IPS DF 6.9 (cell line): Measurements from ENCODE around the gene DTNB.
"Not testable (repeated sequence)": the region's sequence is repeated elsewhere in the genome, so short reads cannot be mapped to it uniquely, and the experiment has no call there.

ENCODE experiments used
- DNase-seq: peaks from one replicate; pipeline ENCODE4 v3.0.0-alpha.2; 2013; ENCODE audit warnings: low read depth, low spot score
- H3K27ac ChIP-seq: one replicate; pipeline ENCODE4 v1.5.1; 2013; ENCODE audit warnings: low read length, control low read depth
- H3K27me3 ChIP-seq: 2 replicates; pipeline ENCODE4 v1.6.1; 2013; ENCODE audit warnings: mild to moderate bottlenecking, low read length; ENCODE audit not compliant: control insufficient read depth, insufficient read depth
- H3K36me3 ChIP-seq: 2 replicates; pipeline ENCODE4 v1.6.1; 2013; ENCODE audit warnings: low read length; ENCODE audit not compliant: control insufficient read depth, insufficient read depth
- H3K4me1 ChIP-seq: 2 replicates; pipeline ENCODE4 v1.6.1; 2013; ENCODE audit warnings: low read length; ENCODE audit not compliant: control insufficient read depth, insufficient read depth
- H3K4me3 ChIP-seq: 2 replicates; pipeline ENCODE4 v1.5.1; 2013; ENCODE audit warnings: mild to moderate bottlenecking, low read length
- H3K9me3 ChIP-seq: 2 replicates; pipeline ENCODE4 v1.6.1; 2013; ENCODE audit warnings: low read length, inconsistent platforms; ENCODE audit not compliant: control insufficient read depth, insufficient read depth
- WGBS: extraction: QIAGEN DNeasy Blood & Tissue Kit; methylation state at CpG from one replicate; pipeline ENCODE4 v1.1.7; 2013; ENCODE audit warnings: mixed read lengths, missing lambda C conversion rate; ENCODE audit not compliant: insufficient read length, insufficient coverage; 5-methylcytosine and 5-hydroxymethylcytosine counted together

DTNB gene

GRCh38 chr2:25684577-25685473, 11.4 kb upstream of the DTNB start:
- Histone ChIP-seq H3K4me3 (no peak overlapping the region), H3K27ac (no peak overlapping the region), H3K9me3 (no peaks in the 10 kb centered on the region), H3K27me3 (no peaks in the 10 kb centered on the region), H3K4me1 (no peaks in the 10 kb centered on the region), H3K36me3 (no peaks in the 10 kb centered on the region)
- no CpG with 5 or more reads among the region's 20 CpGs for WGBS
- DNase-seq = no peak

GRCh38 chr2:25682082-25682481, 8.7 kb upstream of the DTNB start:
- H3K4me1 ChIP-seq = no peaks in the 10 kb centered on the region
- no peaks in the 10 kb centered on the region for H3K27me3 ChIP-seq
- no peak for DNase-seq
- no CpG with 5 or more reads among the region's 4 CpGs for WGBS
- H3K27ac ChIP-seq = no peak overlapping the region
- H3K9me3 ChIP-seq = no peaks in the 10 kb centered on the region
- no peaks in the 10 kb centered on the region for H3K36me3 ChIP-seq
- no peak overlapping the region for H3K4me3 ChIP-seq

GRCh38 chr2:25677877-25678276, 4.5 kb upstream of the DTNB start:
- peaks cover 3% of the 10 kb centered on the region for H3K4me1 ChIP-seq
- H3K4me3 ChIP-seq = no peak overlapping the region
- H3K27ac ChIP-seq = no peak overlapping the region
- no peaks in the 10 kb centered on the region for H3K36me3 ChIP-seq
- no peaks in the 10 kb centered on the region for H3K9me3 ChIP-seq
- no CpG with 5 or more reads among the region's 4 CpGs for WGBS
- no peak for DNase-seq
- H3K27me3 ChIP-seq = no peaks in the 10 kb centered on the region; the same call in 1 of the 2 replicates

- Histone ChIP-seq H3K4me3 (peak overlapping the region; percentile 42; the same call in 1 of the 2 replicates), H3K4me1 (peaks cover 8% of the 10 kb centered on the region), H3K27ac (no peak overlapping the region), H3K9me3 (no peaks in the 10 kb centered on the region), H3K27me3 (no peaks in the 10 kb centered on the region; the same call in 1 of the 2 replicates), H3K36me3 (no peaks in the 10 kb centered on the region)
- no peak for DNase-seq
- no CpG with 5 or more reads among the region's 10 CpGs for WGBS
Observed at GRCh38 chr2:25674077-25674362, 643 bp upstream of the DTNB start.

GRCh38 chr2:25672494-25673299, 680 bp downstream of the DTNB start:
- no peaks in the 10 kb centered on the region for H3K36me3 ChIP-seq
- no peaks in the 10 kb centered on the region; the same call in 1 of the 2 replicates for H3K27me3 ChIP-seq
- H3K4me1 ChIP-seq = peaks cover 8% of the 10 kb centered on the region
- WGBS = no CpG with 5 or more reads among the region's 60 CpGs
- H3K9me3 ChIP-seq = no peaks in the 10 kb centered on the region
- H3K4me3 ChIP-seq = peak overlapping the region; percentile 95
- no peak overlapping the region for H3K27ac ChIP-seq
- DNase-seq = no peak

GRCh38 chr2:25671622-25672021, 1.8 kb downstream of the DTNB start:
- no peak for DNase-seq
- Histone ChIP-seq H3K9me3 (no peaks in the 10 kb centered on the region), H3K27me3 (no peaks in the 10 kb centered on the region; the same call in 1 of the 2 replicates), H3K27ac (no peak overlapping the region), H3K36me3 (no peaks in the 10 kb centered on the region), H3K4me3 (no peak overlapping the region), H3K4me1 (peaks cover 8% of the 10 kb centered on the region)
- WGBS = no CpG with 5 or more reads among the region's 2 CpGs

- no CpG with 5 or more reads among the region's 7 CpGs for WGBS
- H3K4me1 ChIP-seq = peaks cover 8% of the 10 kb centered on the region
- no peaks in the 10 kb centered on the region; the same call in 1 of the 2 replicates for H3K27me3 ChIP-seq
- no peaks in the 10 kb centered on the region for H3K36me3 ChIP-seq
- no peaks in the 10 kb centered on the region for H3K9me3 ChIP-seq
- no peak overlapping the region for H3K27ac ChIP-seq
- H3K4me3 ChIP-seq = no peak overlapping the region
- no peak for DNase-seq
Observed at GRCh38 chr2:25669520-25669919, 3.9 kb downstream of the DTNB start.

- H3K4me3 ChIP-seq = no peak overlapping the region
- no peaks in the 10 kb centered on the region for H3K36me3 ChIP-seq
- H3K4me1 ChIP-seq = peaks cover 6% of the 10 kb centered on the region; the same call in 1 of the 2 replicates
- no peak overlapping the region for H3K27ac ChIP-seq
- DNase-seq = no peak
- no peaks in the 10 kb centered on the region for H3K27me3 ChIP-seq
- H3K9me3 ChIP-seq = no peaks in the 10 kb centered on the region
Observed at GRCh38 chr2:25666218-25666617, 7.2 kb downstream of the DTNB start.

GRCh38 chr2:25665429-25665828, 7.9 kb downstream of the DTNB start:
- H3K36me3 ChIP-seq, H3K4me3 ChIP-seq, H3K27ac ChIP-seq, DNase-seq, H3K4me1 ChIP-seq, H3K9me3 ChIP-seq, H3K27me3 ChIP-seq: not testable (repeated sequence)
- no CpG with 5 or more reads among the region's 3 CpGs for WGBS

GRCh38 chr2:25664965-25665307, 8.4 kb downstream of the DTNB start:
- Histone ChIP-seq H3K4me1 (peaks cover 4% of the 10 kb centered on the region; the same call in 1 of the 2 replicates), H3K4me3 (no peak overlapping the region), H3K9me3 (no peaks in the 10 kb centered on the region), H3K36me3 (no peaks in the 10 kb centered on the region), H3K27me3 (no peaks in the 10 kb centered on the region), H3K27ac (no peak overlapping the region)
- no CpG with 5 or more reads among the region's 4 CpGs for WGBS
- DNase-seq = no peak
